Activated T-cell treated with anti-CD3 and anti-CD28 coated beads for 1 hour (primary cell): ENCODE data around the gene DHRS3.

ENCODE experiments used
- DNase-seq: peaks from one replicate; pipeline ENCODE4 v3.0.0-alpha.2; 2020; ENCODE audit warnings: low read depth

DHRS3 gene

DNA sequence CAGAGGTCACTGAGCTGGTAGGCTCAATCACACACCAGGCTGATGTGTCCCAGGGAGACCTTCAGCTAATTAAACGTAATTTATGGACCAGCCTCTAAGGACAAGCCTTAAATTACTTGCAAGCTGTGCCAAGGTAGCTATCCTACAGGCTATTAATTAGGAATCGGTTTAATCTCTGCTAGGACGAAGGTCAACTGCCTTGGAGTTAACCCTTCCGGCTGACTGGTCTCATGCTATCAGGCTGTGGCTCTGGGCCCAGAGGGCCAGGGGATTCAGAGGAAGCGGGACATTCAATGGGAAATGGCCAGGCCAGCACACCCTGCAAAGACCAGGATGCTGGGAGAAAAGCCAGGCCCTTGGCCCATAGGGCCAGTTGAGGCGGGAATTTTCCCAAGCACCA is 19.0 kb downstream of the DHRS3 start:
- no peak for DNase-seq

DNA sequence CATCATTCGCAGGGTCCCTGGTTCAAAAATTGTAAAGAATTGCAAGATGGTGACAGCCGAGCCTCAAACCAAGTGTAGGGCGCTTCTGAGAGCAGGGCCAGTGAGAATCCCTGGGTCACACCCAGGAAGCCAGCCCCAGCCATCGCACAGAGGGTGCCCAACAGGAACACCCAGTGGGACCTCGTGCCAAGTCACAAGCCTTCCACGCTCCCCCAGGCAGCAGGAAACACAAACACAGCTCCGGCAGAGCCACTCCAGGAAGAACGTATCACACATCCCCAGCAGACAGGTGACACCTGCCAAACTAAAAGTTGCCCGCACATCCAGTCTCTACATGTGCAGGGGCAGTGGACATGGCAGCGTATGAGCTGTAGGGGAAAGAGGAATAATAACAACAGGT is 20.2 kb downstream of the DHRS3 start:
- DNase-seq: no peak

DNA sequence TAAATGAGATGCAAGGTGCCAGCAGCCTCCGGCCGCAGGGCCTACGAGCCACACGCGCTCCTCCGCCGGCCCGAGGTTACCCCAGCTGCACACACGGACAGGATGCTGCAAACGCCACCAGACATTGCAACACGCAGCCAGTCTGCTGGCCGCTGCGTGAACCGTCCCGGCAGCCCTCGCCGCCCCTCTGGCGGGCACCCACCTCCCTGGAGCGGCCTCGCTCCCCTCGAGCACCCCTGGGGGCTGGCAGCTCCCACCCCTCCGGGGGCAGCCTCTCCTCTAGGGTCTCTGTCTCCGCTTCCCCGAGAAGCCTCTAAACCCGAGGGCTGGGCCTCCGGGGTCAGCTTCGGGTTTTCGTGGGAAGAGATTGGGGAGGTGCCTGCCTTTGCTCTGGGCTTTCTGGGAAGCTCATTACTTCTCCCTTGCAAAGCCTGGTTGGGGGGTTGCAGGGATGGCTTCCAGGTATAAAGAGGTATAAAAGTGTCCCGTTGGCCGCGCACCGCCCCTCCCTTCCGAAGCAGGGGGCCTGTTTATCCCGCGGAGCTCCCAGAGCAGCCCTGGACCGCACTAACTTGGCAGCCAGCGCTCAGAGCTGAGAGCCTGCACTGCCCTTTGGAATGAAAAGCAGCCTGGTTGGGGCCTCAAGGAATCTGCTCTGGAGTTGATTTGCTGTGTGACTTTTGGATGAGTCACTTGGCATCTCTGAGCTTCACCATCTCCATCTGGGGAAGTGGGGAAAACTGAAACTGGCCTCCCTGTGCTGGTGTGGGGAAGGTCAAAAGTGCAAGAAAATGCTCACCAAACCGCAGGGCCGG is 21.8 kb downstream of the DHRS3 start:
- no peak for DNase-seq

DNA sequence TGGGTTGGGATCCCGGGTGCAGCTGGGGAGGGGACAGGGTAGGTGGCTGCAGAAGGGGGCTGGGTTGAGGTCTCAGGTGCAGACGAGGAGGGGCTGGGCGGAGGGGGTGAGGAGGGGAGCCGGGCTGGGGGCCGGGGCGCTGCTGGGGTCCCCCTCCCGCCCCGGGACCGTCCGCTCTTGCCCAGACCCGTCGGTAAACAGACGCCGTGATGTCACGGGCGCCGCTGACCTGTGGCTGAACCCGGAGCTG is 22.3 kb downstream of the DHRS3 start:
- DNase-seq: no peak

DNA sequence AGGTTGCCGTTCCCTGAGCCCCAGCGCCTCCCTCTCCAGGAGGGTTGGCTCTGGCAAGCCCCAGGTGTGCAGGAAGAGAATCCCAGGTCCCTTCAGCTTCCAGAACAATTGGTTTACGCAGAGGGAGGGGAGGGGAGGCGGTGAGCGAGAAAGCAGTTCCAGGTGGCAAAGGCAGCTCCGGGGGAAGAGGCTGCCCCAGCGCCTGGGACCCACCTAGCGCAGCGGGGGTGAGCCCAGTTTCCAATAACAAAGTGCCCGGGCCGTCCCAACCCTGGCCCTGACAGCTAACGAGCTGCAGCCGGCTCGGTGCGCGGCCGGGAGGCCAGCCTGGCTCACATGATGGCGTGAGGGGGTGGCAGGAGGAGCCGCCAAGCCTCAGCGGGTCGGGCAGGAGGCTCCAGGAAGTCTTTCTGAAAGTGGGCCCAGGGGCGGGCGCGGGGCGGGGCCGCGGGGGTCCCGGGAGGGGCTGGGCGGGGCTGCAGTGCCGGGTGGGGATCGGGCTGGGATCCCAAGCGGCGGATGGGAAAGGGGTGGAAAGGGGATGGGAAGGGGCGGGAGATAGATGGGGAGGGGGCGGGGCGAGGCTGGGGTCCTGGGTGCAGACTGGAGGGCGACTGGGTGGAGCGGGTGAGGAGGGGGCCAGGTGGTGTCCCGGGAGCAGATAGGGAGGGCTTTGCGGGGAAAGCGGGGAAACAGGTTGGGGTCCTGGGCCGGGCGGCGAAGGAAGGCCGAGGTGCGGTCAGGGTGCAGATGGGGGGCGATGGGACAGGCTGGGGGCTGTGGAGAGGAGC is 22.8 kb downstream of the DHRS3 start:
- no peak for DNase-seq

DNA sequence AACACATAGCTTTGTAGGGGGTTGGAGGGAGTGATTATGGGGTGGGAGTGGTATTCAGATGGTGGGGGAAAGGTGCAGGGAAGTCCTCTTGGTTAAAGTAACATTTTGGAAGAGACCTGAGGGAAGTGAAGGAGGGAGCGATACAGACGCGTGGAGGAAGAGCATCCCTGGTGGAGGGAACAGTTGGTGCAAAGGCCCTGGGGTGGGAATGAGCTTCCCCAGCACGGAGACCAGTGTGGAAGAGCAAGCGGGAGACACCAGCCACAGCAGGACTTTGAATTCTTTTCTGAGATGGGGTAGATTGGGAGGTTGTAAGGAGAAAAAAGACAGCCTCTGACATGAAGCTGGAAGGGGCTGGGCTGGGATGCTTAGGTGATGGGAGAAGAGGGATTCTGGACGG is 23.5 kb downstream of the DHRS3 start:
- no peak for DNase-seq

DNA sequence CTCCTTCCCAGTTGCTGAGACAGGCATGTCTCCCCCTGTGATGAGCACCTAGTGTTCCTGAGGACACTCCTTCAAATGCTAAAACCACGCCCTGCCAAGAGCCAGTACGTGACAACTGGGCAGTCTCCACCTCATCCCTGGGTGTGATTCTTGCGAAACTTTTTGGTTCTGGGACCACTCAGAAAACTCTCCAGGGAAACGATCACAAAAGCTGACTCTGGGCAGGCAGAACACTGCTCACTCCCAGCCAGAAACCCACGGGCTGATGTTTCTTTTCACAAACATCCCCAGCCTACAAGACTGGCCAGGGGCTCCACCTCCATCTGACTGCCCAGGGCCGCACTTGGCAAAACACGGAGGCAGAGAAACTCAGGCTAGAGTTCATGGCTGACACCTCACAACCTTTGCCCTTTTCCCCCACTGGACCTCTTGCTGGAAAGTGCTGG is 24.4 kb downstream of the DHRS3 start:
- DNase-seq: no peak

DNA sequence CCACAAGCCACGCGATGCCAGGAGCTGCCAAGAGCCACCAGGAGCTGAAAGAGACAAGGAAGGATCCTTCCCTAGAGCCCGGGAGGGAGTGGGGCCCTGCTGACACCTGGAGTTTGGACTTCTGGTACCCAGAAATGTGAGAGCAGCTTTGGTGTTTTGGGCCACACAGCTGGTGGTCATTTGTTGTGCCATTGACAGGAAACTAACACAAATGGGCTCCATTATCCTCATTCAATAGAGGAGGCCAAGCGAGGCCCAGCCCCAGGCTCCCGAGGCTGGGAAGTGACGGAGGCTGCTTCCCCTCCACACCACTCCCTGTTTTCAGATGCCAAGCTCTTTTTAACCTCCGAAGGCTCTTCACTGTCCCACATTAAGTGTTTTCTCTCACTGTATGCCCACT is 25.5 kb downstream of the DHRS3 start:
- no peak for DNase-seq

DNA sequence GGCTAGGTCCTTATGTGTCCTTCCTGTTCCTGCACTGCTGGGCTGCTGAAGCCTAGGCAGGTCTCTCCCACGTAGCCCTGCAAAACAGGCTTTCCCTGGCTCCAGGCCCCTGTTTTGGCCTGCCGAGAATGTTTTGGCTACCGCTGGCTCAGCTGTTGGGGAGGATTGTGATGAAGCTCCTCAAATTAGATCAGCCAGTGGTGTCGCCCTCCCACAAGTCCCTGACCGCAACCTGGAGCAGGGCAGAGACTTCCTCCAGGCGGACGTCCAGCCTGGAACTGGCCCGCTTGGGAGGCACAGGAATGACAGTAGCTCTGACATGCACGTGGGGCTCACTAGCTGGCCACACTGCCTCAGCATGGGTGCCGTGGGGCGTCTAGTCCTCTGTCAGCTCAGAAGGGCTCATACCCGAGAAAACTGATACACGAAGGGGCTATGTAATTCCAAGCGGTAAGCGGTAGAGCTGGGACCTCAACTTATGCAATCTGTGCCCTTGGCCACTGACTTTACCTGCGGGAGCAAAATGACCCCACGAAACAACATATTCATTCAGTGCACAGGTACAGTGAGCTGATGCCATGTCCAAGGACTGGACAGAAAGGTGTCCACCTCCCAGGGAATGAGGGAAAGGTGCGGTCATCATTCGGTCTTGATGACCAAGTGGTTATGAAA is 26.6 kb downstream of the DHRS3 start:
- no peak for DNase-seq

DNA sequence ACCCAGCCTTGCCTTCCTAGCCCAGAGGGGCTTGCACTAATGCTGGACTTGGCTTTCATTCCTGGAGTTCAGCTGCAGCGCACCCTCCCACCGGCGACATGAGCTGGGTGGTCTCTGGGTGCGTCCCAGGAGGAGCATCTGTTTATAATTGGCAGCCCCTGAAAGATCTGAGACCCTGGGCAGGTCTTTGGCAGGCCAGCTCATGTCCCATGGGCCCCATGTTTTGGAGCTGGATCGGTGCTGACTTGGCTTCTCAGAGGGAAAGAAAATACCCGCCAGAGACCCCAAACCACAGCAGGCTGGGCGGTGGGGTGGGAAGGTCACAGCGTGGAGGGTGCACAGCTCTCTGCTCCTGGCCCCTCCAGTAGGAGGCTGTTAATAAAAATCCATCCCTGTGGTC is 29.3 kb downstream of the DHRS3 start:
- DNase-seq: no peak

DNA sequence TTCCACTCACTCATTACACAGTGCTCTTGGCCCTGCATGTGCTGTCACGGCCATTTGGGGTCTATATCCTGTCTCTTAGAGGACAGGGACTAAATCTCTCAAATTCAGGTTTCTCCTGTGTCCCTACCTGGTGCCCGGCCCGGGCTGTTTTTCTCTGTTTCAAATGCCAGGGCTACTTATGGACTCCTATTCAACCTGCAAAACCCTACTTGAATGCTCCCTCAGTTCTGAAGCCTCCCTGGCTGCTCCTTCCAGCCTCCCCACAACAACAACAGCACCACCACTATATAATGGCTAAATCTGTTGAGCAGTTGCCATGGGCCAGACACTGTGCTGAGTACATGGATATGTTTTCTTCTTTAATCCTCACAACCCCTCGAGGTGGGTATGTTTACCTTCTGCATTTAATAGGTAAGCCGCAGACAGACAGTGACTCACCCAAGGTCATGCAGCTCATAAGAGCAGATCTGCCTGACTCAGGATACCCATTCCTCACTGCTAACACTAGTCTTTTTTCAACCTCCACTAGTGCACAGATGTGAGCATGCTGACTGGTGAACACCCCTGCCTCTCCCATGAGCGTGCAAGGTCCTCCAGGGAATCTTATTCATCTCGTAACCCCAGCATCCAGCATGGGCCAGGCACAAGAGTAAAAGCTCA is 29.9 kb downstream of the DHRS3 start:
- DNase-seq: no peak

DNA sequence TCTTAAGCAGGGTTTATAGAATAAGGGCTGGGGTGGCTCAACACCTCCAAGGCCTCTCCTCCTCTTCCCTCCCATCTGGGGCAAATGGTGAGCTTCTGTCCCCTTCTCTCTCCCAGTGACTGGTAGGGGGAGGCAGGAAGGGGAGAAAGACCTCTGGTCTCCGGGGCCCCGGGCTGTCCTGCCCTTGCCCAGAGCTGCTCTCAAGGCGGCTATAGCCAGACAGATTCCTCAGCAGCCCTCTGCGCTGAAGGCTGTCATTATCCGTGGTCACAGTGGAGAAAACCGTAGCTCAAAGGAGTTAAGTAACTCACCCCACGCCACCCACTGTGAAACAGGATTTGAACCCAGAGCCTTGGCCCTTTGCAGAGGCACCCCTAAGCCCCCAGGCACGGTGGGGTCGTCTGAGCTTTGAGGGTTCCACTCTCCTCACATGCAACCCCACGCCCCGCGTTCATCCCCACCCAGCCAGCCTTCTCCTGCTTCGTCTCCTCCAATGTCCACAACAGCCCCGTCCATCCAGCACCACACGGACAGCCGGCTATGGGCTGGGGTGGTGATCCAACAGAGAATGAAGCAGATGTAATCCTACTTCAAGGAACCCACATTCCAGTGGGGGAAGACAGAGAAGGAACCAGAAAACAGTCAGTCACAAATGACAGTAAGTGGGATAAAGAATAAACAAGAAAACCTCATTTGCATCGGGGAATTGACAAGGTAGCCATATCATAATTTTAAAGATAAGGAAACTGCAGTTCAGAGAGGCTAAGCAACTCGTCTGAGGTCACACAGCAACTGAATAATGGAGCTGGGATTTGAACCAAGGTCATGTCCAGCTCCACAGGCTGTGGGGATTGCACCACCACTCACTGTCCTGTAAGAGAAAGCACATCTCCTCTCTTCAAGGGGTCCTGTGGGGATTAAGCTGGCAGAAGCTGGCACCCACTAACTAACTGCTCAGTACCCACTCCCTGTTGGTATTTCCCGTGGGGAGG is 31.8 kb downstream of the DHRS3 start:
- DNase-seq: no peak

DNA sequence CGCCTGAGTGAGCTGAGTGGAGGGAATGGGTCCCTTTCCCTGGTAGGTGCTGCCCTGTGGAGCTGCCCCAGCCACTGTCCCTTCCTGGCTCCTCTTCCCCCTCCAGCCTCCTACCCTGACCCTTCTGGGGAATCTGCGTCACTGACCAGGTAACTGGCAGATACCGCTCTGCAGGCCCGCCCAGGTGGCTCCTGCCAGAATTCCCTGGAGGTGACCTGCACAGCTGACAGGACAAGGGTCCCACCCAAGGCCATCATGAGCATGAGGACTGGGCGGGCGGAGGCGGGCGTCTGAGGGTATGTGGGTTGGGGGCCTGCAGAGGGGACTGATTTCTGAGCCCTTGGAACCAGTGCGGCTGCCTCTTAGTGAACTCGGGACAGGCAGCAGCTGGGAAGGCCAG is 32.5 kb downstream of the DHRS3 start:
- no peak for DNase-seq

DNA sequence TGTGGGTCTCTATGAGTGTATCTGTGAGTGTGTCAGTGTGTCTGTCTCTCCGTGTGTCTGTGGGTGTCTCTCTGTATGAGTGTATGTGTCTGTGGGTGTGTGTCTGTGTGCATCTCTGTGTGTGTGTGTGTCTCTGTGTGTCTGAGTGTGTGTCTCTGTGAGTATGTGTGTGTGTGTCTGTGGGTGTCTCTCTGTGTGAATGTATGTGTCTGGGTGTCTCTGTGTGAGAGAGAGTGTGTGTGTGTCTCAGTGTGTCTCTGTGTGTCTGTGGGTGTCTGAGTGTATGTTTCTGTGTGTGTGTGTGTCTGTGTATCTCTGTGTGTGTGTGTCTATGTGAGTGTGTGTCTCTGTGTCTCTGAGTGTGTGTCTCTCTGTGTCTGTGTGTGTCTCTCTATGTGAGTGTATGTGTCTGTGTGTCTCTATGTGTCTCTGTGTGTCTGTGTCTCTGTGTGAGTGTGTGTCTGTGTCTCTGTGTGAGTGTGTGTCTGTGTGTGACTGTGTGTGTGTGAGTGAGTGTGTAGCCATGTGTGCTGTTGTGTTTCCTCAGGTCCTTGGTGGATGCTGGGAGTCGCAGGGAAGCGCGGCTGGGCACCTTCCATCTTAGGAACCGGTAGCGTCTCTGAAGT is 33.0 kb downstream of the DHRS3 start:
- DNase-seq: no peak

DNA sequence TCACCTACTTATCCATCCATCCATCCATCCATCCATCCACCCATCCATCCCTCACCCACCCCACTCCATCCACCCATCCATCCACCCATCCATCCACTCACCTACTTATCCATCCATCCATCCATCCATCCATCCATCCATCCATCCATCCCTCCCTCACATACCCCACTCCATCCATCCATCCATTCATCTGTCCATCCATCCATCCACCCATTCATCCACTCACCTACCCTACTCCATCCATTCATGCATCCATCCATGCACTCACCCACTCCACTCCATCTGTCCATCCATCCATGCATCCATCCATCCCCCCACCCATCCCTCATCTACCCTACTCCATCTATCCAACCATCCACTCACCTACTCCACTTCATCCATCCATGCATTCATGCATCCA is 34.5 kb downstream of the DHRS3 start:
- DNase-seq: no peak

DNA sequence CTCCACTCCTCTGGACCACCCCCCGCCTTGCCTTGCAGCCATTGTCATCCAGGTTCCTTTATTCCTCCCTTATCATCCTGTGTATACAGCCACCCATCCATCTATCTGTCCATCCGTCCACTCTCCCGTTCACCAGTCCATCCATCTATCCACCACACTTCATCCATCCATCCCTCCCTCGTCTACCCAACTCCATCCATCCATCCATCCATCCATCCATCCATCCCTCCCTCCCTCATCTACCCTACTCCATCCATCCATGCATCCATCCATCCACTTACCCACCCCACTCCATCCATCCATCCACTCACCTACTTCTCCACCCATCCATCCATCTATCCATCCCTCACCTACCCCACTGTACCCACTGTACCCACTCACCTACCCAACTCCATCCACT is 35.4 kb downstream of the DHRS3 start:
- no peak for DNase-seq

DNA sequence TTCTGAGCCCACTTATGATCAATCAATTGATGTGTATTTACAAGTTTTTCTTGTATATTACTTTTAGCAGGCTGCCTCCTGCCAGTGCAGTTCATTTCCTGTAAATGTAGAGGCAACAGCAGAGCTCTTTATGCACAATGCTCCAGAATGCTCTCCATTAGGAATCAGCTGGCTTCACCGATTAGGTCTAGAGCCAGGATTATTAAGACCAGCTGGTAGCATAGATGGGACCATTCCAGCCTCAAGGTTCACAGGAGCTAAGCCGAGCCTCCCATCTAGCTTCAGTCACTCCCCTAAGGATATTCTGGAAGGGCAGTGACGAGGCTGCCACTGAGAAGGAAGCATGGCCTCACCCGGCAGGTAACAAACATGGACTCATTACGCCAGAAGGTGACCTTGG is 36.8 kb downstream of the DHRS3 start:
- no peak for DNase-seq

DNA sequence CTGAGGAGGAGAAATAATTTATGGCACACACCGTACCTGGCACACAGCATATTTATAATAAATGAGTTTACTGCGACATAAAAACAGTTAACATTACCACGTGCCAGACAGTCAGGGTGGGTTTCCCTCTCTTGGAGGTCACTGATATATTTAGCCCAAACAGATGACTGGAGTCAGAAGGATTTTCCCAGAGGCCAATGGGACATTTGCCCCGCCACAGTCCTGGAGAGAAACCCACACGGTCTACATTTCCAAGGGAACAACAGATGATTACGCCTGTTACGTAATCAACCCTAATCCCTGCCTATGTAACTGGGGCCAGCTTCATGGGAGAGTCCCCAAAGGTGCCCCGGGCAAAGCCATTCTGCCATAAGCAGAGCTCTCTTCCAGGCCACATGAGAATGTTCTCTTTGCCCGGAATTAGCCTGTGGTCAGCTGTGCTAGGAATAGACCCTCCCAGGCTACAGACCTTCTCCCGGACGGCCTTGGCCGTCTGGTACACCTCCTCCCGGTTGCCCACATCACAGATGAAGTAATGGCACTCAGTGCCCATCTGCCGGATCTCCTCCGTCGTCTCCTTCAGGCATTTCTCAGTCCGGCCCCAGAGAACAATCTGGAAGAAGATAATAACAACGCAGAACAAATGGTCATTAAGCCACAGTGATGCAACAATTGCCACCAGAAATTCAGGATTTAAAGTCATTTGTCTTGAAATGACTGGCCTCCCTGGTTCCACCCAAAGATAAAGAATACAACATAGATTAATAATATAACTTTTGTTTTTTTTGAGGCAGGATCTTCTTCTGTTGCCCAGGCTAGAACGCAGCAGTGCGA is 37.7 kb downstream of the DHRS3 start:
- no peak for DNase-seq

DNA sequence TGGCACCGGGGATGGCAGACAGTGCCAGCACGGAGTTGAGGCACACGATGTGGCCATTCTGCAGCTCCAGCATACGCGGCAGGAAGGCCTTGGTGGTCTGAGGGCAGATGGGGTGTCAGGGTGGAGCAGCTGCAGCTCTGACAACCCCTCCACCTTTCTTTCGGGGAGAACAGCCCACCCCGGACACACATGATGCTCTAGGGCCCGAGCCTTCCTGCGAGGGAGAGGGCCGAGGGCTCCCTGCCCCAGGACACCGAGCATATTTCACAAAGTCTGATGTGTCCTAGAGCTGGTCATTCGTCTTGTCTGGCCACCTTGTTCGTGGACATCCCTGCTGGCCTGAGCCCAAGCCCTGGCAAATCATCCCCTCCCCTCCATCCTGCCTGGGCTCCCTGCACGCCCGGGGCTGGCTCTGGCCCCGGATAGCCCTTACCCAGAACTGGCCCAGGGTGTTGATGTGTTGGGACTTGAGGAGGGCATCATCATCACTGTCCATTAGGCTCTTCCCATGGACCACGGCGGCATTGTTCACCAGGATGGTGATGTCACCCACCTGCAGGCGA is 39.1 kb downstream of the DHRS3 start:
- no peak for DNase-seq

DNA sequence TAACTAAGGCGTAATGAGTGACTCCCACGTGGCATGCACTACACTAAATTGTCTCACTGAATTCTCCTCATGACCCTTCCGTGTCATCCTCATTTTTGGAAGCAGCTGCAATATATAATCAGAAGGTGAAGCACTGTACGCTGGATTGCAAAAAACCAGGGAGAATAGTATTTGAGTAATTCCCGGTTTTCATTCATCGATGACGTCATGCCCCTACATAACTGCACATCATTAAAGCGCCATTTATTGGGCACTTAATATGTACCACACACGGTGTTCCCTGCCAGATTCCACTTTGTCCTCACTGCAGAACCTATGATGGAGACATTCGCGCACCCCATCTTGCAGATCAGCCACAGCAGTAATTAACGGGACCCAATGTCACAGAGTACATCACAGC is 41.0 kb downstream of the DHRS3 start:
- DNase-seq: no peak
